Right ventricle myocardium inferior (tissue), 1 donor: ENCODE measurements around the gene FUT8. TPM values are rescaled to one million over a fixed set of nuclear protein-coding genes. Genes with fewer than 3 reads are reported as not detected.
"Not testable (repeated sequence)": the region's sequence is repeated elsewhere in the genome, so short reads cannot be mapped to it uniquely, and the experiment has no call there.

ENCODE experiments used
- ATAC-seq: fragments of 200-7000 bp; cut with Tn5 transposase; one replicate; pipeline ENCODE4 v1.9.1; 2020; ENCODE audit warnings: mild to moderate bottlenecking, moderate library complexity
- DNase-seq: peaks from one replicate; pipeline ENCODE4 v3.0.0; 2021; ENCODE audit errors: missing footprints
- intact Hi-C: fragments of 100-400 bp; cut with DNase I; formaldehyde crosslinking; loops from one replicate; pipeline ENCODE4 v1.11.0; 2022
- total RNA-seq: library from RNA; stranded (reverse); fragmentation: NEBNext Ultra II Directional; extraction: Animal tissue kit (Norgen Biotek cat#: 25700); gene quantifications from one replicate; pipeline ENCODE4 v1.2.1, GENCODE V29; 2021
- donor health status: DM: no; HTN: yes; CAD: no; lungs with severe emphysema.

The FUT8 gene
- total RNA-seq, 1 donor from 2014 or later, result 15.7 TPM

DNA sequence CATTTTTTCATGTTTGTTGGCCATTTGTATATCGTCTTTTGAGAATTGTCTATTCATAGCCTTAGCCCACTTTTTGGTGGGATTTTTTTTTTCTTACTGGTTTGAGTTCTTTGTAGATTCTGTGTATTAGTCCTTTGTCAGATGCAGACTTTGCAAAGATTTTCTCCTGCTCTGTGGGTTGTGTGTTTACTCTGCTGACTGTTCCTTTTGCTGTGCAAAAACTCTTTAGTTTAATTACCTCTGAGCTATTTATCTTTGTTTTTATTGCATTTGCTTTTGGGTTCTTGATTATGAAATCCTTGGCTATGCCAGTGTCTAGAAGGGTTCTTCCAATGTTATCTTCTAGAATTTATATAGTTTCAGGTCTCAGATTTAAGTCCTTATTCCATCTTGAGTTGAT lies 220.0 kb downstream of the FUT8 start:
- intact Hi-C loops, result no loop called here
- DNase-seq, result no peak
- no peak for ATAC-seq

DNA sequence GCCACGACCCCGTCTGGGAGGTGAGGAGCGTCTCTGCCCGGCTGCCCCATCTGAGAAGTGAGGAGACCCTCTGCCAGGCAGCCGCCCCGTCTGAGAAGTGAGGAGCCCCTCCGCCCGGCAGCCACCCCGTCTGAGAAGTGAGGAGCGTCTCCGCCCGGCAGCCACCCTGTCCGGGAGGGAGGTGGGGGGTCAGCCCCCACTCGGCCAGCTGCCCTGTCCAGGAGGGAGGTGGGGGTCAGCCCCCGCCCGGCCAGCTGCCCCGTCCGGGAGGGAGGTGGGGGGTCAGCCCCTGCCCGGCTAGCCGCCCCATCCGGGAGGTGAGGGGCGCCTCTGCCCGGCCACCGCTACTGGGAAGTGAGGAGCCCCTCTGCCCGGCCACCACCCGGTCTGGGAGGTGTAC lies 221.1 kb downstream of the FUT8 start:
- DNase-seq, ATAC-seq, intact Hi-C loops: not testable (repeated sequence)

DNA sequence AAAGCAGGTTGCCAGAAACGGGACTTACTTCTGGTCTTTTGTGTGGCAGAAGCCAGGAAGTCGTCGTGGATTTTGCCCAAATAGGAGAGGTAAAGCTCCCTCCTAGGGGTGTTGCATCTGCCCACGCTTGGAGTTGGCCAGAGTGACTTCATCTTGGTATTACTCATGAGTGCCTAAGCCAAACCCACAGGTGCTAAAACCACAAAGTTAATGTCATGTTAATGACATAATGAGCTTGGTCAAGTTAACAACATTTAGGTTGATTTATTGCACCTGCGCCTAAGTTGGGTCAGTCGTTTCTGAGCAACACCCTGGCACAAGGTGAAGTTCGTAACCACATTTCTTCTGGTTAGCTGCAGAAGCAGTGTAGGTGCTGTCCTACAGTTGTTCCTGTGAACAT lies 225.2 kb downstream of the FUT8 start:
- intact Hi-C loops, result no loop called here
- ATAC-seq, result no peak

DNA sequence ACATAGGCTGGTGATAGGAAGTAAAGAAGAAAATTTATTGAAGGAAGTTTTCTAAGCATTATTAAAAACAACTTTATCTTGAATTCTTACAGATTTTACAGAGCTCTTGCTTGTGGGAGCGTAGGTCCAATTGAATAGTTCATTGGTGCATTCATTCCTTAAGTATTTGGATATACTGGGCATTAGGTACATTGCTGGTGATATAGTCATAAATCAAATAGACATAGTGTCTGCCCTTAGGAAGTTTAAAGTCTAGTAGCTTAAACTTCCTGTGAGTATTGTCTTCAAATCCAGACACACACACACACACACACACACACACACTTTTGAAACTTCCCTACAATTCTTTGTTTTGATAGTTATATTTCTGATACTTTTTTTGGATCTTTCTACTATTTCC lies 226.7 kb downstream of the FUT8 start:
- intact Hi-C loops, result no loop called here
- ATAC-seq (no peak), DNase-seq (no peak)

More for the DNA sequence above, 225.2 kb downstream of the FUT8 start:
- no peak for DNase-seq

DNA sequence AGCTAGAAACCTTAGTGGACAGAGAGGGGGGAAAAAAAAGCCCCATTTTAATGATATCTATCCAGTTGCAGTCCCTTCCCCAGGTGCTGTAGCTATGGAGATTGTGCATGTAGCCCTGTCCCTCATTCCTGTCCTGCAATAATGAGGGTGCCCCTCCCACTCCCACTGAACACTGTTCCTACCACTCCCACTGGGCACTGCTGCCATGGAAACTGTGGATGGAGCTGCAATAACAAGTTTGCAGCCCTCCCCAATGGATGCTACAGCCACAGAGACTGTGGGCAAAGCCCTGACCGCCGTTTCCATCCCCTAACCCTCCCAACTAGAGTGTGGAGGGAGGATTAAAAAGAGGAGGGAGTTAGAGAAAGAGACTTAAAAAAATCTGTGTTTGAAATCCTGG lies 238.3 kb downstream of the FUT8 start:
- DNase-seq (no peak), ATAC-seq (no peak)
- intact Hi-C loops, result no loop called here

DNA sequence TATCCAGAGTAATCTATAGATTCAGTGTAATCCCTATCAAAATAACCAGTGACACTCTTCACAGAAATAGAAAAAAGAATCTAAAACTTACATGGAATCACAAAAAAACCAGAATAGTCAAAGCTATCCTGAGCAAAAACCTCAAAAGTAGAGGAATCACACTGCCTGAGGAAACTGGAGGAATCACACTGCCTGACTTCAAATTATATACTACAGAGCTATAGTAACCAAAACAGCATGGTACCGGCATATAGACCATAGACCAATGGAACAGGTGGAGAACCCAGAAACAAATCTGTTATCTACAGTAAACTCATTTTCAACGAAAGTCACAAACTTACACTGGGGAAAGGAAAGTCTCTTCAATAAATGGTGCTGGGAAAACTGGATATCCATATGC lies 244.0 kb downstream of the FUT8 start:
- intact Hi-C loops, result no loop called here
- ATAC-seq (no peak), DNase-seq (no peak)

DNA sequence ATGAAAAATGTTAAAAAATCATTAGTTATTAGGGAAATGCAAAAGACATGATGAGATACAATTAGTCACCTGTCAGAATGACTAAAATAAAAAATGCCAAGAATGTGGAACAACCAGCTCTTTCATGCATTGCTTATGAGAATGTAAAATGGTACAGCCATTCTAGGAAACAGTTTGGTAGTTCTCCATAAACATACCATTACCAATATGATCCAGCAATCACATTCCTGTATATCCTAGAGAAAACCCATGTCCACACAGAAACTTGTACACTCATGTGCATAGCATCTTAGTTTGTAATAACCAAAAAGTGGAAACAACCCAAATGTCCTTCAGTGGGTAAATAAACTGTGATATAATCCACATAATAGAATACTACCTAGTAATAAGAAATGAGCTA lies 245.7 kb downstream of the FUT8 start:
- intact Hi-C loops, result no loop called here

DNA sequence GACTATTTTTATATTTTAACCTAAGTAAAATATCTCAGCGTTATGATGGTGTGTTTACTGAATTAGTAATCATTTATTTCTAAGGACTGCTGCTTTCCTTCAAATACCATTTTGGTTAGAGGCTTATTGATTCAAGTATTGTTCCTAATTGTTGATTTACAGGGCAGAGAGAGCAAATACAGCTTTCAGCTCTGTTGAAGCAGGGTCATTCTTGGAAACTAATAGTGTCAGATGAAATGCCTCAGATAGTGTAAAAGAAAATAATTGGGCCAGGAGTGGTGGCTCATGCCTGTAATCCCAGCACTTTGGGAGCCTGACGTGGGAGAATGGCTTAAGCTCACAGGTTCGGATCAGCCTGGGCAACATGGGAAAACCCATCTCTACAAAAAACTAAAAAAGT lies 249.3 kb downstream of the FUT8 start:
- ATAC-seq (no peak), DNase-seq (no peak)
- intact Hi-C loops, result no loop called here

More for the DNA sequence above, 245.7 kb downstream of the FUT8 start:
- ATAC-seq (no peak), DNase-seq (no peak)

DNA sequence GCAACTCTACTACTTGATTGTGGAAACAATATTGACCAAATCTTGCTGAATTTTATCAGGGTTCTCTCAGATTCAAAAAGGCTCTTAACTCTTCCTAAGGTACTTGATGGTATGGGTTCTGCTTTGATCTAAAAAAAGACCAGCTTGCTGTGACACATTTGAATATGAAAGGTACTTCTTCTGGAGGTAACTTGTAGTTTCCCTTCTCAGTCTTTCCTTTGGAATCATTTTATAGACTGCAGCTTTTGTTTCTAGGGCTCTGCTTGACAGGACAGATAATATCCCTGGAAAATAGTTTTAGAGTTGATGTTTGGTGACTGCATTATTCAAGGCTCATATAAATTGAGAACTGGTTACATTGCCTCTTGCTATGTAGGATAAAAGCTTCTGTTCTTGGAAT lies 251.9 kb downstream of the FUT8 start:
- no peak for DNase-seq
- no peak for ATAC-seq
- intact Hi-C loops, result no loop called here

DNA sequence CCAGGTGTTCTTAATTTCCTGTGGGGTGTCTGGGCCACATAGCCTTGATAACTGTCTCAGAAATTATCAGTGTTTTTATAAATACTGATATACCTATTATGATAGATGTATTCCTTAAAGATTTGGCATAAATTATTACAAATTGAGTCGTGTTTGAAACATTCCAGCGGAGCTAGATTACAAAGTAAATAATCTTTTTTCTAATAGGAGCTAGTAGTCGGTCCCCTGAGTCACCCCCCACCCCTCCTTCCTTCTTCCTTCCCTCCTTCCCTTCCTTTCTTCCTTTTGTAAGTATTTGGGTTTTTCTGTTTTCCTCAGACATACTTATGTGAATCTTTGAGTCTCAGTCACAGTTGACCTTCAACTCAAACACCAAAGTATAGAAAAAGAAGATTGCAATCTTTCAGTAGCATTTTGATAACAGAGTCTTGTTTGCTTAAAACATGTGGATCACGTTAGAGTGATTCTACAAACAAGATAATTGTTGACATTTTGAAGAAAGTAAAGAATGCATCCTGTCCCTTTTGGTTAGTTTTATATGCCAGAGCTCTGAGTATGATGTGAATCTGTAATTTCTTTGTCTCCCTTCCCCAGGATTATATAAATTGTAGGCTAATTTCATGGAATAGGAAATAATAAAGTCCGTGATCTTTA lies 264.0 kb downstream of the FUT8 start:
- intact Hi-C loops, result no loop called here
- no peak for ATAC-seq
- no peak for DNase-seq

DNA sequence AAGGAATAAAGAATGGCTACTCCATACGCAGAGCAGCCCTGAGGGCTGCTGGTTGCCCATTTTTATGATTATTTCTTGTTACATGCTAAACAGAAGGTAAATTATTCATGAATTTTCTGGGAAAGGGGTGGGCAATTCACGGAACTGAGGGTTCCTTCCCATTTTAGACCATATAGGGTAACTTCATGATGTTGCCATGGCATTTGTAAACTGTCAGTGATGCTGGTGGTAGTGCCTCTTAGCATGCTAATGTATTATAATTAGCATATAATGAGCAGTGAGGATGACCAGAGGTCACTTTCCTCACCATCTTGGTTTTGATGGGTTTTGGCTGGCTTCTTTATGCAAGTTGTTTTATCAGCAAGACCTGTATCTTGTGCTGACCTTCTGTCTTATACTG lies 273.0 kb downstream of the FUT8 start:
- DNase-seq (no peak), ATAC-seq (no peak)
- intact Hi-C loops, result no loop called here

DNA sequence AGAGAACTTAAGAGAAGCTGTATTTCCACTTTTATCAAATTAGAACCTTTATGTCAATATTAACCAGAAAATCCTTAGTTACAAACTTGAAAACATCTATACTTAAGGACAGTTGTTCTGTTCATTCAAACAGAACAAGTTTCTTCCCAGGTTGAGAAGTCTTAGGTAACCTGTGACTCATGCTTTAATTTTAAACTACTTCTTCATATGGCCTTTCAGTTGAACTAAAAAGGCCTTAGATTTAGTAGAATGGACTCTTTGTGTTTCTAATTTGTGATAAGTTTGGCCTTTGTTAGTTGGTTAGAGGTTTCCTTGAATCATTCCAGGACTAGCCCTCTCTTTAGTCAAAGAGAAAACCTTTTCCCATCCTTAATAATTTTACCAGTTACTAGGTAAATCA lies 274.2 kb downstream of the FUT8 start:
- intact Hi-C loops, result no loop called here
- ATAC-seq, result no peak
- no peak for DNase-seq

DNA sequence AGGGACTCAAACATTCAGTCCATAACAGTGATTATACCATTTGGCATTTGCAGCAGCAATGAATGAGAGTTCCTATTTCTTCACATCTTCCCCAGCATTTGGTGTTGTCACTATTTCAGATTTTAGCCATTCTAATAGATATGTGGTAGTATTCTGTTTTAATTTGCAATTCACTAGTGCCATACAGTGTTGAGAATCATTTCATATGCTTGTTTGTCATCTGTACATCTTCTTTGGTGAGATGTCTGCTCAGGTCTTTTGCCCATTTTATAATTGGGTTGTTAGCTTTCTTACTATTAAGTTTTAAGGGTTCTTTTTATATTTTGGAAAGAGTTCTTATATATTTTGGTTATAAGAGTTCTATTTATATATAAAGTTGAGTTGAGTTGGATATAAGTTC lies 276.5 kb downstream of the FUT8 start:
- intact Hi-C loops, result no loop called here
- ATAC-seq, result no peak
- no peak for DNase-seq

DNA sequence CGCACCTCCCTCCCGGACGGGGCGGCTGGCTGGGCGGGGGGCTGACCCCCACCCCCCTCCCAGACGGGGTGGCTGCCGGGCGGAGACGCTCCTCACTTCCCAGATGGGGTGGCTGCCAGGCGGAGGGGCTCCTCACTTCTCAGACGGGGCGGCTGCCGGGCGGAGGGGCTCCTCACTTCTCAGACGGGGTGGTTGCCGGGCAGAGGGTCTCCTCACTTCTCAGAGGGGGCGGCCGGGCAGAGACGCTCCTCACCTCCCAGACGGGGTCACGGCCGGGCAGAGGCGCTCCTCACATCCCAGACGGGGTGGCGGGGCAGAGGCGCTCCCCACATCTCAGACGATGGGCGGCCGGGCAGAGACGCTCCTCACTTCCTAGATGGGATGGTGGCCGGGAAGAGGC lies 280.0 kb downstream of the FUT8 start:
- DNase-seq, ATAC-seq, intact Hi-C loops: not testable (repeated sequence)

DNA sequence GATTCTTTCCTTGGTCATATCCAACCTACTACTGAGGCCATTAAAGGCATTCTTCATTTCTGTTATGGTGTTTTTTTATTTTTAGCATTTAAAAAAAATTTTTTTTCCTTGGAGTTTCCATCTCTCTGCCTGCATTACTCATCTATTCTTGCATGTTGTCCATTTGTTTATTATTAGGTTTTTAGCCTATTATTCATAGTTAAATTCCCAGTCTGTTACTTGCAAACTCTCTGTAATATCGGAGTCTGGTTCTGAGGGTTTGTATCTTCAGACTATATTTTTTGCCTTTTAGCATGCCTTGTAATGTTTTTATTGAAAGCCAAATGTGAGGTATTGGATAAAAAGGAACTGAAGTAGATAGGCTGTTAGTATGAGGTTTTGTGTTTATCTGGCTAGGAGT lies 284.3 kb downstream of the FUT8 start:
- no peak for ATAC-seq
- intact Hi-C loops, result no loop called here
- no peak for DNase-seq

DNA sequence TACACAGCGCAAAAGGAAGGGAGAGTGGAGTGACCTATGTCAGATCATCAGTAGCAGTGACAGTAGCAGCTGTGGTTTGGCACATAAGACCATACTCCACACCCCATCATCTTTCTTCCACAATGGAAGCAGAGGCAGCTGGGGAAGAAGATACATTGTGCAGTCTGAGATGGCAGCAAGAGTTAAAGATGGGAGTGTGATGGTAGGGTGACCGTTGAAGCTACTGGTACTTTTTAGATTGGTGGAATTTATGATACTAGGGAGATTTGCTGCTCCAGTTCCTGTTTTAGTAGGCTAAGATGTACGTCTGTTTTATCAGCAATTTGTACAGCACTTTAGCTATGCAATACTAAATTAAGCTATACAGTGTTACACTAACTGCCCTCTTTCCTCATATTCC lies 291.0 kb downstream of the FUT8 start:
- DNase-seq (no peak), ATAC-seq (no peak)

DNA sequence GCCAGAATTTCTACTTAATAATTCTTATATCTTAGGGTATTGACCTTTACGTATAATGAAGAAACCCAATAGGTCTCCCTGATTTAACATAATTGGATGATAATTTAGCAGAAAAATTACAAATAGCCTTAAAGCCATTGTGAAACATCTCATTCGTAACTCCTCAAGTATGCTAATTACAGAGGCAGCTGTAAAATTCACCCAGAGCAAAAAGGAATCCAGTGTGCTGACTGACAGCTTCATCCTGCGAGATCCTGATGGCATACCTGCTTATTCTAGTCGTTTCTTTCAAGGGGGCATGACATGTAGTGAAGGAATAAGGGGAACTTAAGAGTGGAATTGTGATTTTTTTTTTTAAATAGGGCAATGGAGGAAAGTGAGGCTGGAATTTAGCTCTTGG lies 291.5 kb downstream of the FUT8 start:
- intact Hi-C loops, result no loop called here
- ATAC-seq (no peak), DNase-seq (no peak)

More for the DNA sequence above, 291.0 kb downstream of the FUT8 start:
- intact Hi-C loops, result no loop called here

DNA sequence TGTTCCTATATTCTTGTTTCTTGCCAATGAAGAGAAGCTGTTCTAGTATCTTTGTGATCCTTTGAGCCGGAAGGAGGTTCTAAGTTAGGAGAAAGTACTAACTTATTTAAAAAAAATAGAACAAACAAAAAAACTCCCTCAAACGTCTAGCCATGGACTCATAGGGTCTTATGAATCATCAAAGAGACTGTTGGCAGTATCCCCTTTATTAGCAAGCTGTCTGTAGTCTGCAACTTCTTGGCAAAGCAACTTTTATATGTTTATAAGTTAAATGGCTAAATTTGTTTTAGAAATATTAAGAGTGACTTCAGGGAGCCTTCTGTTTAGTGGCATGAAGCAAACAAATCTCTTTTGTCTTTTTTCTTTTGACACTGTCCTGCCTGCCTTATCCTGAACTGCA lies 291.9 kb downstream of the FUT8 start:
- no peak for ATAC-seq
- intact Hi-C loops, result no loop called here
- no peak for DNase-seq

DNA sequence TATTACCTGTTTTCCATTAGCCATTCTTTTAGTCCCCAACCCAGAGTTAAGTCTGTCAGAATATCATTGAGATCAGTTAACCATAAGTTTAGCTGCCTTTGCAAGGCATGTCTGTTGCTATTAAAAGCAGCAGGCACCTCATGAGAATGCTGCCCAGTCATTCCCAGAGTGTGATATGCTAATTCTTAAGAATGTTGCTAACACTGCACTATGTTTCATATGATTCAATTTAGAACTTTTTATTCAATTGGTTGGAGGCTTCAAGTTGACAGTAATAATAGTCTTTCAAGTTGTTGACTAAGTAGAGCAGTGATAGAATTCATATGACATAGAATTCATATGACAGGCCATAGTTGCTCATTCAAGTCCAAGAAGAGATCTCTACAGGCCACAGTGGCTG lies 292.3 kb downstream of the FUT8 start:
- ATAC-seq (no peak), DNase-seq (no peak)
- intact Hi-C loops, result no loop called here

DNA sequence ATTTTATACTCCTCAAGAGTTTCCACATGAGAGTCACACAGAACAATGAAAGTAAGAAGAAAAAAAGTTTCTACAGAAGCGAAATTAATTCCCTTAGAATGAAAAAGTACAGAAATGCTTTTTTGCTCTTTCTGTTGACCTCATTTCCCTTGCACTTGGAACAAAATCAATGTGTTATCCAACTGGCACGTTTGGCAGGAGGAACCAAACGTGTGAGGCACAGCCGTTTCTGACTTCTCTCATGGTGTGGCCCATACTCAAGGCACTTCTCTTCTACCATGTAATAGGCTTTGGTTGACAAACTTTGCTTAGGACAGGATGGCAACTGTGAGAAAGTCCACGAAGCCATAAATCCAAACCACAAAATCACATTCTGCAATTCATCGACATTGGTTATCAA lies 297.0 kb downstream of the FUT8 start:
- intact Hi-C loops, result no loop called here
- DNase-seq, result no peak
- no peak for ATAC-seq

DNA sequence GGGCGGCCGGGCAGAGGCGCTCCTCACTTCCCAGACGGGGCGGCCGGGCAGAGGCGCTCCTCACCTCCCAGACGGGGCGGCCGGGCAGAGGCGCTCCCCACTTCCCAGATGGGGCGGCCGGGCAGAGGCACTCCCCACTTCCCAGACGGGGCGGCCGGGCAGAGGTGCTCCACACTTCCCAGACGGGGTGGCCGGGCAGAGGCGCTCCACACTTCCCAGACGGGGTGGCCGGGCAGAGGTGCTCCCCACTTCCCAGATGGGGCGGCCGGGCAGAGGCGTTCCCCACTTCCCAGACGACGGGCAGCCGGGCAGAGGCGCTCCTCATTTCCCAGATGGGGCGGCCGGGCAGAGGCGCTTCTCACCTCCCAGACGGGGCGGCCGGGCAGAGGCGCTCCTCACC lies 304.3 kb downstream of the FUT8 start:
- intact Hi-C loops, DNase-seq, ATAC-seq: not testable (repeated sequence)
